DMS79 treated with DMSO at 0.1 percent for 48 hours (cell line): ENCODE measurements around the gene FBF1.

ENCODE experiments used
- DNase-seq: peaks from one replicate; lab custom pipeline; 2025; lab: John Stamatoyannopoulos, UW

Gene FBF1

GRCh38 chr17:75959051-75959838, 18.4 kb upstream of the FBF1 start:
- no peak for DNase-seq

GRCh38 chr17:75950855-75951554, 10.2 kb upstream of the FBF1 start:
- no peak for DNase-seq

GRCh38 chr17:75950421-75950820, 9.6 kb upstream of the FBF1 start:
- no peak for DNase-seq

GRCh38 chr17:75945211-75945610, 4.4 kb upstream of the FBF1 start:
- no peak for DNase-seq

- no peak for DNase-seq
Observed at GRCh38 chr17:75943491-75943890, 2.6 kb upstream of the FBF1 start.

GRCh38 chr17:75942473-75942872, 1.6 kb upstream of the FBF1 start:
- no peak for DNase-seq

GRCh38 chr17:75941442-75941819, 589 bp upstream of the FBF1 start:
- no peak for DNase-seq

- no peak for DNase-seq
Observed at GRCh38 chr17:75937652-75938051, 3.2 kb downstream of the FBF1 start.

- DNase-seq, result no peak
Observed at GRCh38 chr17:75933808-75934207, 7.0 kb downstream of the FBF1 start.

- no peak for DNase-seq
Observed at GRCh38 chr17:75932852-75933251, 8.0 kb downstream of the FBF1 start.

GRCh38 chr17:75931062-75931461, 9.8 kb downstream of the FBF1 start:
- DNase-seq, result no peak

GRCh38 chr17:75927286-75927922, 13.4 kb downstream of the FBF1 start:
- DNase-seq, result no peak

- no peak for DNase-seq
Observed at GRCh38 chr17:75926456-75926855, 14.4 kb downstream of the FBF1 start.

- DNase-seq, result no peak
Observed at GRCh38 chr17:75925912-75926311, 14.9 kb downstream of the FBF1 start.

- DNase-seq, result no peak
Observed at GRCh38 chr17:75925103-75925502, 15.7 kb downstream of the FBF1 start.

- DNase-seq, result no peak
Observed at GRCh38 chr17:75922963-75923874, 17.6 kb downstream of the FBF1 start.

GRCh38 chr17:75922173-75922961, 18.5 kb downstream of the FBF1 start:
- DNase-seq, result no peak

- DNase-seq, result no peak
Observed at GRCh38 chr17:75921596-75921995, 19.2 kb downstream of the FBF1 start.

- DNase-seq, result no peak
Observed at GRCh38 chr17:75920045-75920560, 20.7 kb downstream of the FBF1 start.

GRCh38 chr17:75919611-75920010, 21.2 kb downstream of the FBF1 start:
- no peak for DNase-seq

- no peak for DNase-seq
Observed at GRCh38 chr17:75917917-75918445, 22.9 kb downstream of the FBF1 start.
